Gastrocnemius medialis (tissue), 4 donors: ENCODE measurements around the gene RHOV. TPM values are rescaled to one million over a fixed set of nuclear protein-coding genes. Genes with fewer than 3 reads are reported as not detected.

Source experiments
- ATAC-seq, 2 donors: fragments of 150-250 bp; one replicate each; pipeline ENCODE4 v1.9.1; 2016
- DNase-seq, 2 donors: peaks; one replicate each; pipeline ENCODE4 v3.0.0-alpha.2; 2019
- H3K27ac ChIP-seq, 4 donors: fragments of 200-600 bp; sonication (generic); 1 replicate in 1 of 4; 2 replicates in 3 of 4; pipeline ENCODE4 v1.5.1; 2016 to 2018; ENCODE audit warnings: mild to moderate bottlenecking in 2 of 4, moderate library complexity in 1 of 4
- H3K27me3 ChIP-seq, 3 donors: fragments of 200-600 bp; sonication (generic) in 2 of 3; 1 replicate in 1 of 3; 2 replicates in 2 of 3; pipeline versions ENCODE4 v1.5.1 to v1.6.0; 2016 to 2019; ENCODE audit warnings: mild to moderate bottlenecking in 1 of 3, moderate library complexity in 1 of 3
- H3K36me3 ChIP-seq, 2 donors: fragments of 200-600 bp; sonication (generic) in 1 of 2; one replicate each; pipeline ENCODE4 v1.5.1; 2017 to 2018
- H3K4me1 ChIP-seq, 2 donors: fragments of 200-600 bp; sonication (generic) in 1 of 2; one replicate each; pipeline ENCODE4 v1.5.1; 2016 to 2017; ENCODE audit warnings: mild to moderate bottlenecking in 2 of 2
- H3K4me3 ChIP-seq, 4 donors: fragments of 200-600 bp; sonication (generic) in 3 of 4; 1 replicate in 1 of 4; 2 replicates in 3 of 4; pipeline ENCODE4 v1.5.1; 2016 to 2019; ENCODE audit warnings: mild to moderate bottlenecking in 2 of 4
- H3K9me3 ChIP-seq, 3 donors: fragments of 200-600 bp; sonication (generic) in 2 of 3; 1 replicate in 1 of 3; 2 replicates in 2 of 3; pipeline ENCODE4 v1.5.1; 2016 to 2019
- POLR2A ChIP-seq, 2 donors: fragments of 450-650 bp; IDR thresholded peaks; one replicate each; pipeline ENCODE4 v1.6.1; 2017; ENCODE audit warnings: antibody characterized with exemption in 2 of 2, mild to moderate bottlenecking in 2 of 2, moderate library complexity in 2 of 2
- in situ Hi-C, 4 donors: fragments of 200-750 bp; cut with MboI; loops; one replicate each; pipeline versions ENCODE4 v1.15.0 to v1.8.0; 2017; ENCODE audit warnings: low sequenced_read_pairs in 4 of 4
- intact Hi-C: fragments of 100-400 bp; cut with DNase I; formaldehyde crosslinking; loops from one replicate; pipeline ENCODE4 v1.15.1; 2023; ENCODE audit warnings: low total_unique reads
- total RNA-seq, 4 donors: library from RNA; depleted of rRNA; stranded (reverse); fragments of >200 nt; gene quantifications; one replicate each; pipeline versions ENCODE4 v1.1.0 to v1.2.3, GENCODE V29; 2016
- TF ChIP-seq, protein P1 (sequence below), 5 experiments: fragments of 450-650 bp in 3 of 5; fragments of 200-600 bp in 2 of 5; sonication (generic) in 2 of 5; IDR thresholded peaks in 4 of 5; conservative IDR thresholded peaks in 1 of 5; 1 replicate in 4 of 5; 2 replicates in 1 of 5; pipeline ENCODE4 v1.5.1; 2016 to 2019; ENCODE audit warnings: antibody characterized with exemption in 5 of 5, mild to moderate bottlenecking in 3 of 5, moderate library complexity in 3 of 5

The RHOV gene
- total RNA-seq, 4 donors from 2014 or later = not detected

DNA sequence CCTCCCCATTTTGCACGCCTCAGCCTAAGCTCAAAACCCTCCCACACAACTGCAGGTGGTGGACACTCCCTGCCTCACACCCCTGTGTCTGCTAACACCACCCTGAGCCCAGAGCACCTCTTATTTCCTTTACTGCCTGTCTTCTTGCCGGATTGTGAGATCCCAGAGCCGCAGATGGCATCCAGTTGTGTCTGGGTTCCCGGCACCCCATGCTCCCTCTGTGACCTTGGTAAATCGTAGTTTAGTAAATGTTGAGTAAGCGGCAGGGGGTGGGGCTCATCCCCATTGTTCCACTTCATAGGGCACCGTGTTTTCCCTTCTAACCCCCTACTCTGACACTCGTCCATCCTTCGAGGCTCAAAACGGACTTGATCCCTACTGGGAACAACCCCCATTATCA lies 15.3 kb downstream of the RHOV start:
- intact Hi-C loops = loop anchor here (2.0 kb wide), 1 partner anchor 326 kb away; no protein-coding TSS in a partner anchor

DNA sequence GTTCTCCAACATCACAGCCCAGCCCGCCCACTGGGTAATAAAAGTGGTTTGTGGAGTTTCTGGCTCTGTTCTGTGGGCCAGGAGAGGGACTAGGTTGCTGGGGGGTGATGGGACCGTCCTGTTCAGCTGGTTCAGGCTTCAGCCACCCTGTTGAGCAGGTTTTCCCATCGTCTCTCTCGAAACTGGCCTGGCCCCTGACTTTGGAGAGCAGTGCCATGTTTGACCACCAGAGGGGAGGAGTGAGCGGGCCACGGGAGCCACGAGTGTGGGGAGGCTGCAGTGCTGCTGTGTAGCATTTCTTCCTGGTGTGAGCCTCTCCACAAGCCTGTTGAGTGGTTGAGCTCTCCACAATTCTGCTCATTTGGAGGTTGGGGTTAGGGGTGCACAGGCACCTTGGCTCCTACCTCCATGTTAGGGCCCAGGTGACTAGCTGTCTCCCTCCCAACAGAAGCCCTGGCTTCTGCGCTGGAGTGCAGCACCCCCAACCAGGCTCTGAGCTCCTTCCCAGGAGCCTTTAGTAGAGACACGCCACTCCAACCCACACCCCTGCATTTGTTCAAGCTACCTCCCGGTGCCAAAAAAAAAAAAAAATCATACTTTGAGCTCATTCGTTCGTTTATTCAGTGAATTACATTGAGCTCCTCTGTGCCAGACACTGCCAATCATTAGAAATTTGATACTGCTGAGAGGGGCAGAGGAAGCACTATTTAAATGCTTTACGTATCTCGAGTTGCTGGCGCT lies 16.3 kb downstream of the RHOV start:
- no peaks in the 10 kb centered on the region for H3K36me3 ChIP-seq
- no peak overlapping the region for H3K27ac ChIP-seq
- DNase-seq = peak in 1 of 2 donors; percentile 54
- in situ Hi-C loops (loop anchor here in 1 of 4 donors (5.0 kb wide), 1 partner anchor 35 kb away; the partner anchor contains the start of gene VPS18), intact Hi-C loops (loop anchor here (1.0 to 2.0 kb wide), 2 partner anchors 37 to 327 kb away; partner anchors contain the start of gene VPS18)
- no peak for TF ChIP-seq POLR2A (IDR thresholded peaks at IDR 0.05)
- TF ChIP-seq, protein P1, sequence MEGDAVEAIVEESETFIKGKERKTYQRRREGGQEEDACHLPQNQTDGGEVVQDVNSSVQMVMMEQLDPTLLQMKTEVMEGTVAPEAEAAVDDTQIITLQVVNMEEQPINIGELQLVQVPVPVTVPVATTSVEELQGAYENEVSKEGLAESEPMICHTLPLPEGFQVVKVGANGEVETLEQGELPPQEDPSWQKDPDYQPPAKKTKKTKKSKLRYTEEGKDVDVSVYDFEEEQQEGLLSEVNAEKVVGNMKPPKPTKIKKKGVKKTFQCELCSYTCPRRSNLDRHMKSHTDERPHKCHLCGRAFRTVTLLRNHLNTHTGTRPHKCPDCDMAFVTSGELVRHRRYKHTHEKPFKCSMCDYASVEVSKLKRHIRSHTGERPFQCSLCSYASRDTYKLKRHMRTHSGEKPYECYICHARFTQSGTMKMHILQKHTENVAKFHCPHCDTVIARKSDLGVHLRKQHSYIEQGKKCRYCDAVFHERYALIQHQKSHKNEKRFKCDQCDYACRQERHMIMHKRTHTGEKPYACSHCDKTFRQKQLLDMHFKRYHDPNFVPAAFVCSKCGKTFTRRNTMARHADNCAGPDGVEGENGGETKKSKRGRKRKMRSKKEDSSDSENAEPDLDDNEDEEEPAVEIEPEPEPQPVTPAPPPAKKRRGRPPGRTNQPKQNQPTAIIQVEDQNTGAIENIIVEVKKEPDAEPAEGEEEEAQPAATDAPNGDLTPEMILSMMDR (IDR thresholded peaks at IDR 0.05 in 4 of 5, conservative IDR thresholded peaks at IDR 0.05 in 1 of 5) = peak; percentile 76 to 93 (median 91)
- ATAC-seq = peak; percentile 82 to 90
- no peaks in the 10 kb centered on the region for H3K9me3 ChIP-seq
- H3K27me3 ChIP-seq = no peaks in the 10 kb centered on the region
- no peak overlapping the region for H3K4me3 ChIP-seq
- H3K4me1 ChIP-seq = no peaks in the 10 kb centered on the region

More for the DNA sequence above, 15.3 kb downstream of the RHOV start:
- Histone ChIP-seq H3K4me1 (no peaks in the 10 kb centered on the region), H3K9me3 (no peaks in the 10 kb centered on the region), H3K27ac (no peak overlapping the region), H3K4me3 (no peak overlapping the region), H3K27me3 (no peaks in the 10 kb centered on the region), H3K36me3 (no peaks in the 10 kb centered on the region)
- no peak for DNase-seq
- in situ Hi-C loops = loop anchor here in 1 of 4 donors (5.0 kb wide), 1 partner anchor 34 kb away; the partner anchor contains the start of gene VPS18
- no peak for ATAC-seq
- no peak for TF ChIP-seq POLR2A (IDR thresholded peaks at IDR 0.05)
- TF ChIP-seq, protein P1 (IDR thresholded peaks at IDR 0.05 in 4 of 5, conservative IDR thresholded peaks at IDR 0.05 in 1 of 5) = no peak

DNA sequence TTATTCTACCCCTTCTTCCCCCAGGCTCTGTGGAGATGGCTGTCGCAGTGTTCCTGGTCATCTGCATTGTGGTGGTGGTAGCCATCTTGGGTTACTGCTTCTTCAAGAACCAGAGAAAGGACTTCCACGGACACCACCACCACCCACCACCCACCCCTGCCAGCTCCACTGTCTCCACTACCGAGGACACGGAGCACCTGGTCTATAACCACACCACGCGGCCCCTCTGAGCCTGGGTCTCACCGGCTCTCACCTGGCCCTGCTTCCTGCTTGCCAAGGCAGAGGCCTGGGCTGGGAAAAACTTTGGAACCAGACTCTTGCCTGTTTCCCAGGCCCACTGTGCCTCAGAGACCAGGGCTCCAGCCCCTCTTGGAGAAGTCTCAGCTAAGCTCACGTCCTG lies 17.3 kb downstream of the RHOV start:
- intact Hi-C loops = loop anchor here (1.0 kb wide), 1 partner anchor 38 kb away; the partner anchor contains the start of gene VPS18
- H3K9me3 ChIP-seq = no peaks in the 10 kb centered on the region
- in situ Hi-C loops = loop anchor here in 1 of 4 donors (5.0 kb wide), 1 partner anchor 36 kb away; the partner anchor contains the start of gene VPS18
- H3K36me3 ChIP-seq = no peaks in the 10 kb centered on the region
- no peak overlapping the region for H3K27ac ChIP-seq
- no peaks in the 10 kb centered on the region for H3K27me3 ChIP-seq
- DNase-seq (no peak), ATAC-seq (no peak)
- no peaks in the 10 kb centered on the region for H3K4me1 ChIP-seq
- TF ChIP-seq POLR2A (IDR thresholded peaks at IDR 0.05) = no peak
- TF ChIP-seq, protein P1 (IDR thresholded peaks at IDR 0.05 in 4 of 5, conservative IDR thresholded peaks at IDR 0.05 in 1 of 5) = no peak
- H3K4me3 ChIP-seq = no peak overlapping the region

DNA sequence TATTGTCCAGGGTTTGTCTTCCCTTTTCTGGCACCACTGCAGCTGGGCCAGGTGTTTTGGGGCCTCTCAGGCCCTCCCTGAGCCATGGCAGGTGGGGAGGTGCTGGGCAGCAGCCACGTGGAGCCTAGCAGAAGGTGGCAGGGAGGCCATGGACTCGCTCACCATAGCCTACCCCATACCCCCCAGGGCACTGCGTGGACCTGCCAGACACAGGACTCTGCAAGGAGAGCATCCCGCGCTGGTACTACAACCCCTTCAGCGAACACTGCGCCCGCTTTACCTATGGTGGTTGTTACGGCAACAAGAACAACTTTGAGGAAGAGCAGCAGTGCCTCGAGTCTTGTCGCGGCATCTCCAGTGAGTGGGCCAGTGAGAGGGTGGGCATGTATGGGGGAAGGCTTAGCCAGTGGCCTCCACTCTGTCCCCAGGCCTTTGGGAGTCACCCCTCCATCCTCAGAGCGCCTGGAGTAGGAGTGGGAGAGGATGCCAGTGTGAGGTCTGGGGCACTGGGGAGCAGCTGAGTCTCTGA lies 18.3 kb downstream of the RHOV start:
- H3K36me3 ChIP-seq = no peaks in the 10 kb centered on the region
- intact Hi-C loops = no loop called here
- in situ Hi-C loops = loop anchor here in 1 of 4 donors (5.0 kb wide), 1 partner anchor 37 kb away; the partner anchor contains the start of gene VPS18

More for the DNA sequence above, 18.3 kb downstream of the RHOV start:
- Histone ChIP-seq H3K27me3 (no peaks in the 10 kb centered on the region), H3K4me1 (no peaks in the 10 kb centered on the region), H3K27ac (no peak overlapping the region), H3K4me3 (no peak overlapping the region), H3K9me3 (no peaks in the 10 kb centered on the region)
- DNase-seq (no peak), ATAC-seq (no peak)
- TF ChIP-seq, protein P1 (IDR thresholded peaks at IDR 0.05 in 4 of 5, conservative IDR thresholded peaks at IDR 0.05 in 1 of 5) = no peak
- TF ChIP-seq POLR2A (IDR thresholded peaks at IDR 0.05) = no peak
